Keratinocyte (primary cell): ENCODE results near the gene NINJ2.
"Not testable (repeated sequence)": the region's sequence is repeated elsewhere in the genome, so short reads cannot be mapped to it uniquely, and the experiment has no call there.

Experiments
- CTCF ChIP-seq, 3 experiments: IDR thresholded peaks in 1 of 3; conservative IDR thresholded peaks in 1 of 3; optimal IDR thresholded peaks in 1 of 3; 2 replicates in 2 of 3; 3 replicates in 1 of 3; pipeline versions ENCODE3 to v1.5.1; 2011; ENCODE audit warnings: low read length in 3 of 3, mild to moderate bottlenecking in 3 of 3, moderate library complexity in 2 of 3, control low read depth in 1 of 3, inconsistent platforms in 1 of 3; ENCODE audit not compliant: insufficient read depth in 2 of 3; ENCODE audit errors: extremely low read depth in 1 of 3
- EZH2 ChIP-seq: IDR thresholded peaks from one replicate; pipeline ENCODE4 v1.6.1; 2012; ENCODE audit warnings: inconsistent platforms, mild to moderate bottlenecking, low read length, moderate library complexity

- not testable (repeated sequence) for TF ChIP-seq CTCF (optimal IDR thresholded peaks at IDR 0.05 in 1 of 3, IDR thresholded peaks at IDR 0.05 in 1 of 3, conservative IDR thresholded peaks at IDR 0.05 in 1 of 3; ENCODE audit: extremely low read depth in 1 of 3, insufficient read depth in 2 of 3, low read length in 3 of 3); EZH2
These were observed 85.1 kb downstream of the NINJ2 start for GRCh38 chr12:577994-578747.
